ENCODE results near the gene RENBP. TPM values are rescaled to one million over a fixed set of nuclear protein-coding genes. Genes with fewer than 3 reads are reported as not detected.

Gene RENBP
- total and polyA plus RNA-seq, 4 donors: 7.0 to 11.6 (median 10.3) TPM

GRCh38 chrX:153955228-153955732 lies 10.8 kb upstream of the RENBP start:
- WGBS (ENCODE audit: insufficient coverage): 81% methylated on average over 10 of the region's 12 CpGs
- Histone ChIP-seq H3K36me3 (ENCODE audit: control insufficient read depth, insufficient read depth, low read length) (peaks cover 100% of the 10 kb centered on the region), H3K4me3 (ENCODE audit: low read depth, low read length) (no peak overlapping the region), H3K9me3 (ENCODE audit: control insufficient read depth, insufficient read depth, low read length) (peaks cover 1% of the 10 kb centered on the region), H3K4me1 (ENCODE audit: control insufficient read depth, insufficient read depth, low read length) (peaks cover 11% of the 10 kb centered on the region), H3K27me3 (ENCODE audit: control insufficient read depth, insufficient read depth, low read length) (no peaks in the 10 kb centered on the region), H3K27ac (ENCODE audit: low read depth, low read length) (no peak overlapping the region)
- no peak for DNase-seq (ENCODE audit: low read depth in 4 of 6, low spot score in 6 of 6)

GRCh38 chrX:153954558-153955227 lies 10.2 kb upstream of the RENBP start:
- WGBS (ENCODE audit: insufficient coverage): 94% methylated on average over 44 of the region's 44 CpGs
- peaks cover 1% of the 10 kb centered on the region for H3K9me3 ChIP-seq (ENCODE audit: control insufficient read depth, insufficient read depth, low read length)
- H3K27me3 ChIP-seq (ENCODE audit: control insufficient read depth, insufficient read depth, low read length): no peaks in the 10 kb centered on the region
- H3K27ac ChIP-seq (ENCODE audit: low read depth, low read length): no peak overlapping the region
- DNase-seq (ENCODE audit: low read depth in 4 of 6, low spot score in 6 of 6): no peak
- peaks cover 17% of the 10 kb centered on the region for H3K4me1 ChIP-seq (ENCODE audit: control insufficient read depth, insufficient read depth, low read length)
- peaks cover 100% of the 10 kb centered on the region for H3K36me3 ChIP-seq (ENCODE audit: control insufficient read depth, insufficient read depth, low read length)
- no peak overlapping the region for H3K4me3 ChIP-seq (ENCODE audit: low read depth, low read length)

- 78% methylated on average over 33 of the region's 33 CpGs for WGBS (ENCODE audit: insufficient coverage)
- peaks cover 23% of the 10 kb centered on the region for H3K4me1 ChIP-seq (ENCODE audit: control insufficient read depth, insufficient read depth, low read length)
- no peak overlapping the region for H3K27ac ChIP-seq (ENCODE audit: low read depth, low read length)
- H3K27me3 ChIP-seq (ENCODE audit: control insufficient read depth, insufficient read depth, low read length): no peaks in the 10 kb centered on the region
- H3K9me3 ChIP-seq (ENCODE audit: control insufficient read depth, insufficient read depth, low read length): peaks cover 1% of the 10 kb centered on the region
- DNase-seq (ENCODE audit: low read depth in 4 of 6, low spot score in 6 of 6): no peak
- H3K4me3 ChIP-seq (ENCODE audit: low read depth, low read length): no peak overlapping the region
- peaks cover 99% of the 10 kb centered on the region for H3K36me3 ChIP-seq (ENCODE audit: control insufficient read depth, insufficient read depth, low read length)
Observed at GRCh38 chrX:153953892-153954557, 9.6 kb upstream of the RENBP start.

GRCh38 chrX:153953342-153953830 lies 8.9 kb upstream of the RENBP start:
- WGBS (ENCODE audit: insufficient coverage): 30% methylated on average over 31 of the region's 33 CpGs
- DNase-seq (ENCODE audit: low read depth in 4 of 6, low spot score in 6 of 6): peak in 2 of 6 donors; percentile 79 to 81
- H3K36me3 ChIP-seq (ENCODE audit: control insufficient read depth, insufficient read depth, low read length): peaks cover 99% of the 10 kb centered on the region
- no peaks in the 10 kb centered on the region for H3K27me3 ChIP-seq (ENCODE audit: control insufficient read depth, insufficient read depth, low read length)
- peaks cover 1% of the 10 kb centered on the region for H3K9me3 ChIP-seq (ENCODE audit: control insufficient read depth, insufficient read depth, low read length)
- H3K4me1 ChIP-seq (ENCODE audit: control insufficient read depth, insufficient read depth, low read length): peaks cover 28% of the 10 kb centered on the region
- H3K27ac ChIP-seq (ENCODE audit: low read depth, low read length): peak overlapping the region; percentile 15
- no peak overlapping the region for H3K4me3 ChIP-seq (ENCODE audit: low read depth, low read length)

- H3K4me3 ChIP-seq (ENCODE audit: low read depth, low read length): no peak overlapping the region
- 89% methylated on average over 31 of the region's 32 CpGs for WGBS (ENCODE audit: insufficient coverage)
Observed at GRCh38 chrX:153952373-153953026, 8.1 kb upstream of the RENBP start.

GRCh38 chrX:153951683-153952372 lies 7.4 kb upstream of the RENBP start:
- 91% methylated on average over 24 of the region's 28 CpGs for WGBS (ENCODE audit: insufficient coverage)
- H3K27ac ChIP-seq (ENCODE audit: low read depth, low read length): no peak overlapping the region

More at GRCh38 chrX:153952373-153953026, 8.1 kb upstream of the RENBP start:
- H3K27ac ChIP-seq (ENCODE audit: low read depth, low read length): no peak overlapping the region
- H3K27me3 ChIP-seq (ENCODE audit: control insufficient read depth, insufficient read depth, low read length): no peaks in the 10 kb centered on the region
- H3K4me1 ChIP-seq (ENCODE audit: control insufficient read depth, insufficient read depth, low read length): peaks cover 37% of the 10 kb centered on the region
- peaks cover 1% of the 10 kb centered on the region for H3K9me3 ChIP-seq (ENCODE audit: control insufficient read depth, insufficient read depth, low read length)
- DNase-seq (ENCODE audit: low read depth in 4 of 6, low spot score in 6 of 6): no peak
- H3K36me3 ChIP-seq (ENCODE audit: control insufficient read depth, insufficient read depth, low read length): peaks cover 99% of the 10 kb centered on the region

GRCh38 chrX:153950127-153950526 lies 5.7 kb upstream of the RENBP start:
- Histone ChIP-seq H3K36me3 (ENCODE audit: control insufficient read depth, insufficient read depth, low read length) (peaks cover 83% of the 10 kb centered on the region), H3K4me1 (ENCODE audit: control insufficient read depth, insufficient read depth, low read length) (peaks cover 37% of the 10 kb centered on the region), H3K4me3 (ENCODE audit: low read depth, low read length) (no peak overlapping the region), H3K27me3 (ENCODE audit: control insufficient read depth, insufficient read depth, low read length) (no peaks in the 10 kb centered on the region), H3K27ac (ENCODE audit: low read depth, low read length) (no peak overlapping the region), H3K9me3 (ENCODE audit: control insufficient read depth, insufficient read depth, low read length) (peaks cover 1% of the 10 kb centered on the region)
- WGBS (ENCODE audit: insufficient coverage): 81% methylated on average over 19 of the region's 19 CpGs
- DNase-seq (ENCODE audit: low read depth in 4 of 6, low spot score in 6 of 6): no peak

More at GRCh38 chrX:153951683-153952372, 7.4 kb upstream of the RENBP start:
- peaks cover 93% of the 10 kb centered on the region for H3K36me3 ChIP-seq (ENCODE audit: control insufficient read depth, insufficient read depth, low read length)
- H3K4me1 ChIP-seq (ENCODE audit: control insufficient read depth, insufficient read depth, low read length): peaks cover 37% of the 10 kb centered on the region
- peaks cover 1% of the 10 kb centered on the region for H3K9me3 ChIP-seq (ENCODE audit: control insufficient read depth, insufficient read depth, low read length)
- H3K27me3 ChIP-seq (ENCODE audit: control insufficient read depth, insufficient read depth, low read length): no peaks in the 10 kb centered on the region
- DNase-seq (ENCODE audit: low read depth in 4 of 6, low spot score in 6 of 6): no peak
- no peak overlapping the region for H3K4me3 ChIP-seq (ENCODE audit: low read depth, low read length)

GRCh38 chrX:153948847-153949805 lies 4.7 kb upstream of the RENBP start:
- Histone ChIP-seq H3K9me3 (ENCODE audit: control insufficient read depth, insufficient read depth, low read length) (peaks cover 1% of the 10 kb centered on the region), H3K27ac (ENCODE audit: low read depth, low read length) (peak overlapping the region; percentile 61), H3K4me3 (ENCODE audit: low read depth, low read length) (no peak overlapping the region), H3K4me1 (ENCODE audit: control insufficient read depth, insufficient read depth, low read length) (peaks cover 46% of the 10 kb centered on the region), H3K27me3 (ENCODE audit: control insufficient read depth, insufficient read depth, low read length) (no peaks in the 10 kb centered on the region), H3K36me3 (ENCODE audit: control insufficient read depth, insufficient read depth, low read length) (peaks cover 73% of the 10 kb centered on the region)
- 64% methylated on average over 23 of the region's 30 CpGs for WGBS (ENCODE audit: insufficient coverage)
- DNase-seq (ENCODE audit: low read depth in 4 of 6, low spot score in 6 of 6): peak in 2 of 6 donors; percentile 41 to 57
